CD4-positive, alpha-beta T cell treated with Interleukin-17A for 4 hours (primary cell): ENCODE data around the gene SOX5.

ENCODE experiments used
- DNase-seq: peaks from one replicate; pipeline ENCODE4 v3.0.0-alpha.2; 2020; ENCODE audit warnings: mixed read lengths

SOX5 gene

GRCh38 chr12:23585156-23585781 lies 364.2 kb downstream of the SOX5 start:
- DNase-seq = no peak

GRCh38 chr12:23581913-23582312 lies 367.6 kb downstream of the SOX5 start:
- no peak for DNase-seq

GRCh38 chr12:23579257-23579656 lies 370.2 kb downstream of the SOX5 start:
- DNase-seq = no peak

GRCh38 chr12:23576372-23576771 lies 373.1 kb downstream of the SOX5 start:
- DNase-seq = no peak

DNA sequence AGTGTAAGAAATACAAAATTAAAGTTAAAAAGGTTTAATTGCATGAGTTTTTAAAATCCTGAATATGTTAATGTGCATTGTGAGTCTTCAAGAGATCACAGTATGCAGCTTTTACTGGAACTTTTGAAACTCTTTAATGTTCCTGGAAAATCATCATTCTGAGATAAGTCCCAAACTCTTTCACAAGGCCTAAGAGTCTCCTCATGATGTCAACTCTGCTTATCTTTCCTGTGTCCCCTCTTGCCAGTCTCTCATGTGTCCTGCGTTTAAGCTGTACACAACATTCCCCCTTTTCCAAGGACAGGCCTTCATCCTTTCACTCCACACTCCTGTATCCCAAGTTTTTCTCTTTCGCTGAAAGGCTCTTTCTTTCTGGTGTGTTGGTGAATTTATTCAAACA lies 380.1 kb downstream of the SOX5 start:
- no peak for DNase-seq

- no peak for DNase-seq
These were observed 383.3 kb downstream of the SOX5 start for GRCh38 chr12:23566133-23566532.

DNA sequence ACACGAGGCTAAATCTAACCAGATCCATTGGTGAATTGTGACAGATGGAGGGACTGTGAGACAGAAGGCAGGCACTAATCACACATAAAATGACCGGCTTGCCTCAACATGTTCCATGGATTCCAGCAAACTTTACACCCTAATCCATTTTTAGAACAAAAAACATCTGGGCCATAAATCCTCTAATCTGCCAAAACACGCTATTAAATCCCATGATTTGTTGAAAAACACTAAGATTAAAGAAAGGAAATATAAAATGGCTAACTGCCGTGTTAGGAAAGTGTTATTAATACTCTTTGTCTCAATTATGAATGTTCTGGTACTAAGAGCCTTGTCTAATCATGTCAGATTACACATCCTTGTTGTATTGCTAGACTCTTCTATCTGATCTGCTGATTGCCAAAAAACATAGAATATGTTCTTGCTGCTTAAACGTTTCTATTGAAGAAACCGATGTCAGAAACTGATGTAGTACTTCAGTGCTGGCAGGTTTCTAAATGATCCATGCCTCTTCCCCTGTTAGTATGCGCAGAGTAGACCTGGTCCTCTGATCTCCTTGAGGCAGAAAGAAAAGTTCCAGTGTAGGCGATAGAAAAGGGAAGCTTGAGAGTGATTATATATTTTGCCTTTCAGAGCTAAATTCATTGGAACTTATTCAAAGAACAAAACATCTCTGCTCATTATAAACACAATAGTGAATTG lies 384.9 kb downstream of the SOX5 start:
- no peak for DNase-seq

DNA sequence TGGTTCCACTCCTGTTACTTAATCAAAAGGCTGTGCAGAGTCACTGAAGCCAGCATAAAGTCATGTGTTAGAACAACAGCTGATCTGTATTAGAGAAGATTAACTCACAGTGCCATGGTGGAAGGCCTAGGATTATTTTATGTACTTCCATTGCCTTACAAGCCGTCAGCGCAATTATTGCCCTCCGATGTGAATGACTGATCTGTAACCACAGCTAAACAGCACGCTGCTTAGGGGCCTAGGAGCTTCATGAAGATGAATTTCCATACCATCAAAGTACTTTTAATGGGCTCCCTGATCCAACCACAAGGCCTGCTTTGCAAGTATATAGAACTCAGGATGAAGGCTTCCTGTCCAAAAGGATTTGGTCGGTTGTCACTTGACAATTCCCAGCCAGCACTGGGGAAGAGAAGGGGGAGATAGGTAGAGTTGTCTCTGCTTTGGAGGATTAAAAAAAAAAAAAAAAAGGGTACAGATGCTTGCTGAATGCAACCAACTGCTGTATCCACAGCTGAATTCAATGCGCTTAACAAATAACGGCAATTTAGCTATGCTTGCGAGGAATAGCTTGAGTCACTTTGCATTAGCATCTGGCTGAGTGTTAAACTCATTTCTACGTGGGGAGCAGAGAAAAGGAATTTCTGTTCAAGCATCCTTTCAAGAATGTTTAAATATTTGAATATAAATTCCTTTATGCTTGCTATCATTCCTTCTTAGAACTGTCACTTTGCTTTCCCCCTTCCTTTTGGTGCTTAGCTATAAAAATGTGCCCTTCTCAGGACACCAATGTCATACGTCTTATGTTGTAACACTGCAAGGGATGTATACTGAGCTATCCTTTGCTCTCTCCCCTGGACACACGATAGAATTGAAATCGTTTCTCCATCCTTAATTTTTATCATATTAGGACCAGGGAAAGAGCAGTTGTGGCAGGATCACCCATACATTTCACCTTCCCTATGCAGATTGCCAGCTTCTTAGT lies 387.8 kb downstream of the SOX5 start:
- DNase-seq = no peak

GRCh38 chr12:23560611-23561010 lies 388.9 kb downstream of the SOX5 start:
- DNase-seq = no peak

GRCh38 chr12:23559268-23559753 lies 390.2 kb downstream of the SOX5 start:
- no peak for DNase-seq

- DNase-seq = no peak
These were observed 392.8 kb downstream of the SOX5 start for GRCh38 chr12:23556661-23557060.

GRCh38 chr12:23555825-23556207 lies 393.7 kb downstream of the SOX5 start:
- no peak for DNase-seq

GRCh38 chr12:23555180-23555824 lies 394.2 kb downstream of the SOX5 start:
- DNase-seq = no peak

DNA sequence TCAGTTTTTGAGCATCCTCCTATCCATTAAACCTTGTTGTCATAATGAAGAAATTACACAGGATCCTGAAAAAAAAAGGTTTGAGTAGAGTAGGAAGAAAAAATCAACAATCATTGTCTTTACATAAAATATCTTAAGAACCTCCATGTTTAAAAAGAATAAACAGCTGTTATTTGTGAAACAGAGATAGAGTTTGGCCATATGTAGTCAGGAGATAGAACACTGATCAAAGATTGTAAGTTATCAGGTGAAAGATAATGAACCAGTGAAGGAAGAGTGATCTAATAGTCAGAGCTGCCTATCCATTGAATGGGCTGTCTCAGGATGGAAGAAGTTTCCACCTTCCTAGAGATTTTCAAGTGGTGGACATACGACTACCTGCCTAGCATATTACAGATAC lies 397.1 kb downstream of the SOX5 start:
- no peak for DNase-seq

- DNase-seq = no peak
These were observed 398.7 kb downstream of the SOX5 start for GRCh38 chr12:23550753-23551152.

DNA sequence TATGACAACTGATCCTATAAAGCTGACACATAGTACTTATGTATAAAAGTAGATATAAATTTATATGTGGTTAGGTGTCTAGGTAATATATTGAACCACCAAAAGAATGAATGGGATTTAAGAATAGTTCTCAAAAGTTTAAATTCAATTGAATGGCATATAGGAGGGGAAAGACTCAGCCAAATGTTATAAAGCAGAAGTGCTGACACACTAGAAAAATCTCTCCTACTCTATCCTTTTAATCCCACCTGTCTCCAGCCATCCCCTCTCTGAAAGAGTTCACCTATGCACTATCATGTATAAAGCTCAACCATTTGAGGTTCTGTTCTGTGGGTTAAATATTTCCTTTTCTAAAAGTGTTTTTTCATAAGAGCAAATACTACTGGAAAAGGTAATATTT lies 400.7 kb downstream of the SOX5 start:
- DNase-seq = no peak

GRCh38 chr12:23546756-23547155 lies 402.7 kb downstream of the SOX5 start:
- DNase-seq = no peak

- DNase-seq = no peak
These were observed 405.7 kb downstream of the SOX5 start for GRCh38 chr12:23543767-23544166.

DNA sequence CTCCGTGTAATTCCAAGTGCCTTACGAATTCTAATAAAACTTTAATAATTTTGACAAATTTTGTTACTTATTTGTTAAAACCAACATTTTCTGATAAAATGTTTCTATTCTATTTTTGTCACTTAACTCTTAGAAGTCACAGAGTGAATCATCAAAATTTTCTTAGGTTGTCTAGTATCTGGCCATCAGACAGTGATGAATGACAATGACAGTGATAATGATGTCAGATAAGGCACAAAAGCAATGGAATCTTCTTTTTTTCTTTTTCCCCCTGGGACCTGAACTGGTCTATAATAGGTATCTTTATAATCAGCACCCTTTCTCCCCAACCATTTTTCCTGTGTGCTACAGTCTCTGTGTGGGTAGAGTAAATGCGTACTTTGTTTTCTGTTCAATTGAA lies 407.3 kb downstream of the SOX5 start:
- DNase-seq = no peak

GRCh38 chr12:23540572-23540971 lies 408.9 kb downstream of the SOX5 start:
- no peak for DNase-seq

GRCh38 chr12:23536293-23536692 lies 413.2 kb downstream of the SOX5 start:
- DNase-seq = no peak

GRCh38 chr12:23535441-23535840 lies 414.0 kb downstream of the SOX5 start:
- DNase-seq = no peak

DNA sequence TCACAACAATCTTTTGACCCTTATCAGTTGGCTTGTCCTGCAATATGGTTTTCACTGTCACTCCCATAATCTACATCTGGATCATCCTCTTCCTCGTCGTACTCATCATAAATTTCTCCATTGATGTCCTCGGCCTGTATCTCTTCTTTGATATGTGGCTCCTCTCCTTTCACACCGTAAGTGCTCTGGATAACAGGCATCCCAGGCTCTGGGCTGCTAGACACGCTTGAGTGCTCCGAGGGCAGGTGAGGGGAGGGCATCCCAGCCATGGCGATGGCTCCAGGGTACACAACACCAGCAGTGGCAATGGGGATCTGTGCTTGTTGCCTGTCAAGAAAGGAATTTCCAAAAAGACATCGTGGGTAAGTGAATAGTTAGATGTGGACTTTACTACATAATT lies 415.3 kb downstream of the SOX5 start:
- DNase-seq = no peak
